Cardiac septum (tissue), 1 donor: ENCODE results near the gene DPYSL4. TPM values are rescaled to one million over a fixed set of nuclear protein-coding genes. Genes with fewer than 3 reads are reported as not detected.

ENCODE experiments used
- DNase-seq: peaks from one replicate; pipeline ENCODE4 v3.0.0-alpha.2; 2020; ENCODE audit warnings: low spot score
- intact Hi-C: fragments of 100-400 bp; cut with DNase I; formaldehyde crosslinking; loops from one replicate; pipeline ENCODE4 v1.14.0; 2022
- total RNA-seq: library from RNA; stranded (reverse); fragmentation: NEBNext Ultra II Directional; extraction: Animal tissue kit (Norgen Biotek cat#: 25700); gene quantifications from one replicate; pipeline ENCODE4 v1.2.1, GENCODE V29; 2021
- donor health status: DM: no; HTN: no; CAD: no.

The DPYSL4 gene
- total RNA-seq, 1 donor from 2014 or later, result 55.4 TPM

GRCh38 chr10:132173185-132173584, 13.6 kb upstream of the DPYSL4 start:
- intact Hi-C loops, result no loop called here
- DNase-seq, result no peak

GRCh38 chr10:132174237-132174636, 12.5 kb upstream of the DPYSL4 start:
- DNase-seq, result no peak
- intact Hi-C loops, result no loop called here

GRCh38 chr10:132175408-132175807, 11.3 kb upstream of the DPYSL4 start:
- intact Hi-C loops, result no loop called here
- no peak for DNase-seq

GRCh38 chr10:132175907-132176581, 10.7 kb upstream of the DPYSL4 start:
- DNase-seq, result no peak
- intact Hi-C loops, result no loop called here

- intact Hi-C loops, result no loop called here
- DNase-seq, result no peak
Observed at GRCh38 chr10:132176623-132177500, 9.9 kb upstream of the DPYSL4 start.

- intact Hi-C loops, result no loop called here
- no peak for DNase-seq
Observed at GRCh38 chr10:132178046-132178445, 8.7 kb upstream of the DPYSL4 start.

- intact Hi-C loops, result no loop called here
Observed at GRCh38 chr10:132178672-132179545, 7.8 kb upstream of the DPYSL4 start.

GRCh38 chr10:132179551-132180392, 7.0 kb upstream of the DPYSL4 start:
- no peak for DNase-seq
- intact Hi-C loops, result no loop called here

More at GRCh38 chr10:132178672-132179545, 7.8 kb upstream of the DPYSL4 start:
- DNase-seq, result no peak

GRCh38 chr10:132180736-132181135, 6.0 kb upstream of the DPYSL4 start:
- intact Hi-C loops, result no loop called here
- DNase-seq, result no peak

- DNase-seq, result no peak
- intact Hi-C loops, result no loop called here
Observed at GRCh38 chr10:132181691-132182425, 4.9 kb upstream of the DPYSL4 start.

- intact Hi-C loops, result no loop called here
- DNase-seq, result no peak
Observed at GRCh38 chr10:132182591-132182990, 4.2 kb upstream of the DPYSL4 start.

- no peak for DNase-seq
- intact Hi-C loops, result no loop called here
Observed at GRCh38 chr10:132183046-132183445, 3.7 kb upstream of the DPYSL4 start.

- intact Hi-C loops, result no loop called here
- DNase-seq, result no peak
Observed at GRCh38 chr10:132184816-132185593, 1.7 kb upstream of the DPYSL4 start.

- no peak for DNase-seq
- intact Hi-C loops, result no loop called here
Observed at GRCh38 chr10:132185601-132186487, 904 bp upstream of the DPYSL4 start.

- intact Hi-C loops, result no loop called here
- no peak for DNase-seq
Observed at GRCh38 chr10:132187430-132188138, 836 bp downstream of the DPYSL4 start.

- intact Hi-C loops, result no loop called here
- no peak for DNase-seq
Observed at GRCh38 chr10:132188331-132188730, 1.6 kb downstream of the DPYSL4 start.
